ENCODE measurements around the gene FOXA2.

FOXA2 gene

GRCh38 chr20:22546344-22546743 lies 38.0 kb downstream of the FOXA2 start:
- no peak for TF ChIP-seq CTCF (IDR thresholded peaks at IDR 0.05; ENCODE audit: low read depth, low read length)
- DNase-seq (ENCODE audit: extremely low read depth, low read depth) = no peak

- TF ChIP-seq CTCF (IDR thresholded peaks at IDR 0.05; ENCODE audit: low read depth, low read length) = no peak
- no peak for DNase-seq (ENCODE audit: extremely low read depth, low read depth)
Observed at GRCh38 chr20:22545045-22545444, 39.3 kb downstream of the FOXA2 start.

GRCh38 chr20:22544462-22544861 lies 39.9 kb downstream of the FOXA2 start:
- no peak for DNase-seq (ENCODE audit: extremely low read depth, low read depth)
- TF ChIP-seq CTCF (IDR thresholded peaks at IDR 0.05; ENCODE audit: low read depth, low read length) = no peak

GRCh38 chr20:22542427-22542826 lies 41.9 kb downstream of the FOXA2 start:
- no peak for TF ChIP-seq CTCF (IDR thresholded peaks at IDR 0.05; ENCODE audit: low read depth, low read length)
- DNase-seq (ENCODE audit: extremely low read depth, low read depth) = no peak

- no peak for TF ChIP-seq CTCF (IDR thresholded peaks at IDR 0.05; ENCODE audit: low read depth, low read length)
- DNase-seq (ENCODE audit: extremely low read depth, low read depth) = no peak
Observed at GRCh38 chr20:22540832-22541231, 43.5 kb downstream of the FOXA2 start.

- DNase-seq (ENCODE audit: extremely low read depth, low read depth) = no peak
- no peak for TF ChIP-seq CTCF (IDR thresholded peaks at IDR 0.05; ENCODE audit: low read depth, low read length)
Observed at GRCh38 chr20:22536956-22537756, 47.2 kb downstream of the FOXA2 start.

GRCh38 chr20:22536141-22536828 lies 48.1 kb downstream of the FOXA2 start:
- no peak for TF ChIP-seq CTCF (IDR thresholded peaks at IDR 0.05; ENCODE audit: low read depth, low read length)
- no peak for DNase-seq (ENCODE audit: extremely low read depth, low read depth)

Measured in AG09319 (cell line).